Retina (tissue), 1 donor: ENCODE results near the gene PHLDA2.
A peak's percentile ranks its signal among the peaks of the same experiment; 100 is the strongest.

Source experiments
- DNase-seq: peaks from one replicate; pipeline ENCODE4 v3.0.0-alpha.2; 2016

Gene PHLDA2

DNA sequence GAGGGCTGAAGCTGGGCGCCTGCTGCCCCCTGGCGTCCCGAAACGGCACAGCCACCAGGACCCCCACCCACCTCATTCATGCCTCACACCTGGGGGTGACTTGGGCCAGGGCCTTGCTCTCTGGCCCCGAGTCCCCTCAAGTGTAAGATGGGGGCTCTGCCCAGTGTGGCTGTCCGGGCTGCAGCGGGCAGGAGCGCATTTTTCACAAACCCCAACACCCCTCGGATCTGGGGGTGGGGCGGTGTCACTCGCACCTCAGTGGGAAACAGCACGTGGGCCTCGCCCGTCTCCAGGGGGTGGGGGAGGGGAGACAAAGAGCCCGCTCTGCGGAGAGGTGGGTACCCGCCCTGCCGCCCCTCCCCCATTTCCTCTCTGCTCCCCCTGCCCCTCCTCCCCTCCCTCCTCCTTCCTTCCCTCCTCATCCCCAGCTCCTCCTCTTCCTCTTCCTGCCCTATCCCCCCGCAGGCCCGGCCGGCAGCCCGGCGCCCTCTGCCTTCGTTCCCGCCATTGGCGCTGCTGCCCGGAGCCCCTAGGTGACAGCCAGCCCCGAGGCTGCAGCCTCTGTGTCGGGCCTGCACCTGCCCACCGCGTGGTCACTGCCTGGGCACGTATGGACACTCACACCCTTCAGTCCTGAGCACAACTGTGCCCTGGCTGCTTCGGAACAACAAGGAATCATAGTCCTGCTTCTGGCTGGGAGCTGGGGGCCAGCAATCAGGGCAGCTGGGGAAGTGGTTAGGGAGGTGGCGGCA lies 36.8 kb downstream of the PHLDA2 start:
- peak; percentile 93 for DNase-seq

DNA sequence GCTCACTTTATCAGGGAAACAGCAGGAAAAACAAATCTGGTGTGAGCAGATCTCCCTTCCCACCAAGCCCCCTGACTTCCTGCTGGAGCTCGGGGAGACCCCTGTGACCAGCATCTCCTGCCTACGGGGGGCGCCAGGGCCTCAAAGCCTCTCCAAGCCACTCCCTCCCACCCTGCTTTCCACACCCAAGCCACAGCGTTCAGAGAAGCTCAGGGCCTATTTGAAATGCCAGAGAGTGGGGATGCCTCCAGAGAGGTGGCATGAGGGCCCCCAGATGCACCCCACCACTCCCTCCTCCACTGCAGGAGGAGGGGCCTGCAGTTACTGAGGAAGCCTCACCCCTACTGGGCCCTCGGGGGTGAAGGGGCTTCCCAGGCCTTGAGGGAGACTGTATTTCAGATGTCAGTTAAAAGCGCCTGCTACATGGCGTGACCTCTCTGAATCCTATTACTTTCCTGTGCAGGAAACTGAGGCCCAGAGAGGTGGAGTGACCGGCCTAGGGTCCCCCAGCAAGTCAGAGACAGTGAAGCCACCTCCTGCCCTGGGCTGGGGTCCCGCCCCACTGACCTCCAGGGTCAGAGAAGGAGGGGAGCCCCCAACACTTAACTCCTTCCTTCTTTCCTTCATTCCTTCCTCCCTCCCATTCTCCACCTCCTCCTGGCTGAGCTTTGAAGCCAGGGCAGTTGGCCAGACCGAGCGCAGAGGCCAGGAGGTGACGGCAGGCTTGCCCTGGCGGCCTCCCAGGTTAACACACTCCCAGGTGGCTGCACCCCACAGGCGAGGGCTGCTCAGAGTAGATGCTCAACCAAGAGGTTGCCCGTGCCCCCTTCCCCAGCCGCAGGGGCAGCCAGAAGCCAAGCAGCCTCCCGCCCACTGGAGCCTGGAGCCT lies 37.6 kb downstream of the PHLDA2 start:
- no peak for DNase-seq

DNA sequence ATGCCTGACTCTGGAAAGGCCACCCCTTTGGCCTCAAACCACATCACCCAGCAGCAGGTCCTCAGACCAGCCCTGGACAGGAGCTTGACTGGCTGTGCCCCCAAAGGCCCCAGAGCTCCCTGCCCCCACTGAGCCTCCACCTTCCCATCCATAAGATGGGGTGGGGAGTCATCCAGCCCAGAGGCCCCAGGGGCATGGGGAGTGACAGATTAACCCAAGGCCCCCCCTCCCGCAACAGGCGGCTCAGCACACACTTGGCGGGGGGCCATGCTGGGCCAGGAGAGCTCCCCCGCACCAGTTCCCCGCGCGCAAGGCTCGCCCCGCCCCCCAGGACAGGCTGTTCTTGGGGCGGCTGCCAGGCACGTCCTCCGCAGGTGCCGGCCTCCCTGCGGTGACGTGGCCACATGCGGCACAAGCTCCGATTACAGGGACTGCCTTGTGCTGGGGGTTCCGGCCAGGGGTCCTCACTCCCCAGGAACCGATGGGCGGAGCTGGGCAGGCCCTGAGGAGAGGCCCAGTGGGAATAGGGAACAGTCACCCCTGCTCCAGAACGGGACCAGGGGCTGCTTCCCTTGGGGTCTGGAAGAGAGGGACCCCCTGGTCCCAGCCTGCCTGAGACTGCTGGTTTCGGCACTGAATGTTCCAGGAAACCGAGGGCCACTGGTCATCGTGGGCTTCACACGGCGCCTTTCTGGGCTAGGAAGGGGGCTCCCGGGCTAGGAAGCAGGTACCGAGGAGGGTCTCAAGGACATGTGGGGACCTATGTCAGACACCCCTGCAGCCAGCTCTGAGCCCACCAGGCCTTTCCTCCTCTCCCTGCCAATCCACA lies 38.5 kb downstream of the PHLDA2 start:
- DNase-seq = no peak

DNA sequence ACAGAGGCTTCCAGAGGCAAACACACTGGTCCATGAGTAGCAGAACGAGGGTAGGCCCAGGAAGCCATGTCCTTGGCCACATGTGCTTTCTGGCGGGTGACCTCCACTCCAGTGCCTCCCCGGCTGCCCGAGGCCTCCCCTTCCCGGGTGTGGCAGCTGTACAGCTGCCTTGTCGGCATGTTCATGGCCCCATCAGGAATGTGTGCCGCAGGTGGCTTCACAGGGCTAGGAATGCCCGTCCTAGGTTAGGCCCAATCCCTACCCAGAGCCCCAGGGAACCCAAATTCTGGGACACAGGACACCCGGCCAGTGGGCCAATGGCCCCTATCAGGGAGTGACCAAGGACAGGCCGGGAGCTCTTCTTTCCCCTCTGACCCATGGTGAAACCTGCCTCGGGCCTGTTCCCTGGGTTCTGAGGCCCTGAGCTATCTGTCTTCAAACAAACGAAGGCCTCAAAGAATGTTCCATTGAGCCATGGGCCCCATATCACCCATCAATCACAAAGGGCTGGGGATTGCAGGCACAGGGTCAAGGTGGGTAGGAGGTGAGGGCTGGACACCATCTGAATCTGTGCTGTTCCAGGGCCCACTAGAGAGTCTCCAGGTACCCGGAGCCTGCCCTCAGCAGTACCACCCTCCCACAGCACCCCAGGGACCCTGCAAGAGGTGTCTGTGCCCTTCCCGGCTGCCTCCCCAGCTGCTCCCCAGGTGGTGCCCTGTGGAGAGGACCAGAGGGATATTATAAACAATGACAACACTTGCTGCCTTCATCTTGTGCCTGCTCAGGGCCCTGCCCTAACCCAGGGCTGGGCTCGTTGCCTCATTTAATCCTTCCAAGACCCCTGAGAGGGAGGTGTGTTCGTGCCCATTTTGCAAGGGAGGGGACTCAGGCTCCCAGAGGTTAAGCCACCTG lies 39.6 kb downstream of the PHLDA2 start:
- DNase-seq = no peak

DNA sequence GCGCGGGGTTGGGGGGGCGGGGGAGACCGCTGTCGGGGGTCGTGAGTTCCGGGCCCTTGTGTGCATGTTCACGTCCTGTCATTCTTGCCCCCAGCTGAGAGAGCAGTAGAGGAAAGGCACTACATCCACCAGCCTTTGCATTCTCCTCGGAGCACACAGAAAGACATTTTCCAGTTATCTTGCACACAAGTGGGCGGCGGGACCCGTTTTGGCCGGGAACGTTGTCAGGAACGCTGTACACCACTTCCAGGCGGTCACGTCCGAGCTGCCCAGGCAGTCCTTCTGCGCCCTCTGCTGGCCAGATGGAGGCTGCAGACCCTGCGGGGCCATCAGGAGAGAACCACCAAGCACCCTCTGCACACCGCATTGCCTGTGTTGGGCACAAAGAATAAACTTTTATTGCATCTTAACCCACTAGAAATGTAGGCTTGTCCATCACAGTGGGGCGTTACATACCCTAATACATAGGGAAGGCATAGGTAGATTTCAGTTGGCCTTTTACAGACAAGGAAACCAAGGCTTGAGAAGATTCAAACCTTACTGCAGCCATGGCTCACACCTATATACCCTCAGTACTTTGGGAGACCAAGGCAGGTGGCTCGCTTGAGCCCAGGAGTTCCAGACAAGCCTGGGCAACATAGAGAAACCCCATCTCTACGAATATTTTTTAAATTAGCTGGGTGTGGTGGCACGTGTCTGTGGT lies 40.8 kb downstream of the PHLDA2 start:
- peak; percentile 91 for DNase-seq

DNA sequence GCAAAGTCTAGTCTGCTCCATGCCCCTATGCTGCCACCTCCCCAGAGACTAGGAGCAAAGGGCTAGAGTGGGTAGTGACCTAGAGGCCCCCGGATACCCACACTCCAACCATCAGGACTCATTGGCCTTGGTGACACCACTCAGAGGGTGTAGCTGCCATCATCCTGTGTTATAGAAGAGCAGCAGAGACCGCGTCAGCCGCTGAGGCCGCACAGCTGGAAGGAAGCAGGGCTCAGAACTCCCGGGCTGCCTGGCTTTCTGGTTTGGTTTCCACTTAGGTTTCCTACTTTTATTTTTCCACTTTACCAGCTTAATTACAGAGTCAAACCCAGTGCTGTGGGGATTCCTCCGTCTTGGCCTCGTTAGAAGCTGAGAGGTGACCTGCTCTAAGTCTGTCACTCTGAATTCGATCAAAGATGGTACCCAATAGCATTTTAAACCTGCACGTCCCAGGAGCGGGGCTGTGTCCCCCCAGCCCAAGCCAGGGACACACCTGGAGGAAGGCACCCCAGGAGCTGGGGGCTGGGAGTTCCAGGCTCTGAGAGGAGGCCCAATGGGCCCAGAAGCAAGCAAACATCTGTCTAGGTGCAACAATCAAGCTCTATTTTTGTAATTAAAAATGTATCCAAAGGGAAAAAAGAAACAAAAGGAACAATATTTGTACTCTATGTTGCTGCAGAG lies 41.6 kb downstream of the PHLDA2 start:
- DNase-seq = no peak

DNA sequence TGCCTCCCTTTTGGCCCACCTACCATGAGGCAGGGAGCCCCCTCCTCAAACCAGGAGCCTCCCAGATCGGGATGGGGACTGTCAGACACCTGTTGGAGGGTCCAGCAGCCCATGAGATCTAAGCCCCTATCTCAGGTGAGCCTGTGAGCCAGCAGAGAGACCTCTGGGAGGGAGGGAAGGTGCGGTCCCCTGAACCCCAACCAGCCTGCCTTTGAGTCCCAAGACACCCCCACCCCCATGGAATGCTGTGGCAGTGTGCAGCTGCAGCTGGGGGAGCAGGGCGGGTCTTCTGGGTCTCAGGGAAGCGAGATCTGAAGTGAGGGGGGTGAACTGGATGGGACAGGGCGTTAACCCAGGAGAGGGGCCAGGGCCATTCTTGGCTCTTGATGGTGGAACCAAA lies 42.3 kb downstream of the PHLDA2 start:
- no peak for DNase-seq

DNA sequence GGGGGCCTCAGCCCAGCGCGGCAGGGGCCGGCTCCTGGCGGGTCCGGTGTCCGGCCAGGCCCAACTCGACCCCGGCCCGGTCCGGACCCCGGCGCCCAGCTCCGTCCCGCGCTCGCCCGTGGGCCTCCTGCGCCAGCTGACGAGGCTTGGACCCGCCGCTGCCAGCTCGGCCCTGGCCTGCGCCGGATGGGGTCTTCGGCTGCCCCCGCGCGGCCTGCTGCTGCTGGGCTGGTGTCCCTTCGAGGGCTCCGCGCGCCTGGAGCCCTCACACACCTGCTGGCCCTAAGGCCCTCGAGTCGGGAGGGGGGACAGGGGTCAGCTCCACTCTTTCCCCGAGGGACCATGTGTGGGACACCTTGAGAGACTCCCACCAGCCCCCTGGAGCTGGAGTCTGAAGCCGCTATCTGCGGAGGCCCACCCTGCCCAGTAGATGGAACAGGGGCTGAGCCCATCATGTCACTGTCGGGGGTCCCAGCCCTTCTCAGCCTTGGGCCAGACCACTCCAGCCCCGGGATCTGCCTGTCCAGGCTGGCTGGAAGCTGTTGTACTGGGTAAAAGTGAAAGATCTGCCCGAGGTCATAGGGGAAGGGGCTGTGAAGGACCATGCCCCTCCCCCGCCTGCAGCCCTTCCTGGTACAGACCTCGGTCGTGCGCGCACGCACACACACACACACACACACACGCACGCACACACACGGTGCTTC lies 42.9 kb downstream of the PHLDA2 start:
- DNase-seq = peak; percentile 90

DNA sequence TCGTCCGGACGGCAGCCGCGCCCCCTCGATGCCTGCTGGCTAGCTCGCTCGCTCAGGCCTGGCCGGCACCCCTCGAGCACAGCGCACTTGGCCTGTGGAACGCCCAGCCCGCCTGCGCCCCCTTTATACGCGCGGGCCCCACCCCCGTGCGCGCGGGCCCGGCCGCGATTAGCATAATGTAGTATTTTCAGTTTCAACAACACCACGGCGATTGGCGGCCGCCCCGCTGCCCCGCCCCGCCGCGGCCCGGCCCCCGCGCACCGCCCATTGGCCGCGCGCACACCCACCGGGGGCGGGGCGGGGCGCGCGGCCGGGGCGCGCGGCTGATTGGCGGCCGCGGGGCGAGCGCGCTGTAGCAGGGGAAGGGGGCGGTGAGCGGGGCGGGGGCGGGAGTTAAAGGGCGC lies 43.5 kb downstream of the PHLDA2 start, which contains the start of gene CDKN1C:
CDKN1C (minus strand) TSS at position 98 of the 404 bp plus-strand sequence. CDS start 319 bp downstream, outside the sequence.
- no peak for DNase-seq

DNA sequence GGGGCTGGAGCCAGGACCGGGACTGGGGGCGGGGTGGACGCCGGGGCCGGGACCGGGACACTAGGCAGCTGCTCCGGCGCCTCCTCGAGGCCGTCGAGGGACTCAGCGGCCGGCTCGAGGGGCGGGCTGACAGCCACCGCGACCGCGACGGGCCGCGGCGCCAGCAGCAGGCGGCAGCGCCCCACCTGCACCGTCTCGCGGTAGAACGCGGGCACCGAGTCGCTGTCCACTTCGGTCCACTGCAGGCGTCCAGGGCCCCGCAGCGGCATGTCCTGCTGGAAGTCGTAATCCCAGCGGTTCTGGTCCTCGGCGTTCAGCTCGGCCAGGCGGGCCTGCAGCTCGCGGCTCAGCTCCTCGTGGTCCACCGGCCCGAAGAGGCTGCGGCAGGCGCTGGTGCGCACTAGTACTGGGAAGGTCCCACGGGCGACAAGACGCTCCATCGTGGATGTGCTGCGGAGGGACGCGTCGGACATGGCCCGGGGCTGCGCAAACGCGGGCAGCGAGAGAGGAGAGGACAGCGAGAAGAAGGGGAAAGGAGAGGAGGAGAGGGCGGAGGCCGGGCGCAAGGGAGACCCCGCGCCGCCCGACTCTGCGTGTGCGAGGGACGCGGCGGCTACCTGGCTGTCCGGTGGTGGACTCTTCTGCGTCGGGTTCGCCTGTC lies 44.1 kb downstream of the PHLDA2 start:
- DNase-seq = peak; percentile 96

DNA sequence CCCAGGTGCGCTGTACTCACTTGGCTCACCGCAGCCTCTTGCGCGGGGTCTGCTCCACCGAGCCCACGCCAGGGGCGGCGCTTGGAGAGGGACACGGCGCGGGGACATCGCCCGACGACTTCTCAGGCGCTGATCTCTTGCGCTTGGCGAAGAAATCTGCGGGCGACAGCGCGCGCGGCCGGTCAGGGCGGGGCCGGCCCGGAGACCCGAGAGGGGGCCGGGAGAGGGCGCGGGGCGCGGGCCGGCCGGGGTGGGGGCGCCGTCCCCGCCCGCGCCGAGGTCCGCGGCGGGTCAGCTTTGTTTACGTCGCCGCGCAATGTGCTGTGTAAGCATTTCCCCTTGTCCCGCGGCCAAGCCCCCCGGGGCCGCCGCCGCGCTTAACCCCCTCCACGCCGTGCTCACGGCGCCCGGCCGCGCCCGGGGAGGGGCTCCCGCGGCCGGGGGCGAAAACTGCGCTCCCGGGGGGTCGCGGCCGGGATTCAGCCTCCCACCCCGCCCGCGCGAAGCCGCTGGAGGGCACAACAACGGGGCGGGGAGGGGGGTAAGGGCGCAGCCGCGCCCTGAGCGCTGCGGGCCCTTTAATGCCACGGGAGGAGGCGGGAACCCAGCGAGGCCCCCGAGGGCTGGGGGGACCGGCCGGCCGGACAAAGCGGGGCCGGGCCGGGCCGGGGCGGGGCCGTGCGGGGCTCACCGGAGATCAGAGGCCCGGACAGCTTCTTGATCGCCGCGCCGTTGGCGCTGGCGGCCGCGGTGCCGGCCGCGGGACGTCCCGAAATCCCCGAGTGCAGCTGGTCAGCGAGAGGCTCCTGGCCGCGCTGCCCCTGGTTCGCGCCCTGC lies 45.0 kb downstream of the PHLDA2 start:
- DNase-seq = peak; percentile 86

DNA sequence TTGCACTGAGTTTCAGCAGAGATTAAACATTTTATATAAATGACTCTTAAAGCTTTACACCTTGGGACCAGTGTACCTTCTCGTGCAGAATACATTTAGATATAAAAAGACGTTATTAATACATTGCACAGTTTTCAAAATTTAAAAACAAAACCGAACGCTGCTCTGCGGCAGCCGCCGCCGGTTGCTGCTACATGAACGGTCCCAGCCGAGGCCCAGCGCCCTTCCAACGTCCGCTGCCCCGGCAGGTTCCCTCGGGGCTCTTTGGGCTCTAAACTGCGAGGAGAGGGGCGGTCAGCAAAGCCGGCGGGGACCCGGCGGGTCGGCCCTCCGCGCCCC lies 45.6 kb downstream of the PHLDA2 start:
- DNase-seq = no peak

DNA sequence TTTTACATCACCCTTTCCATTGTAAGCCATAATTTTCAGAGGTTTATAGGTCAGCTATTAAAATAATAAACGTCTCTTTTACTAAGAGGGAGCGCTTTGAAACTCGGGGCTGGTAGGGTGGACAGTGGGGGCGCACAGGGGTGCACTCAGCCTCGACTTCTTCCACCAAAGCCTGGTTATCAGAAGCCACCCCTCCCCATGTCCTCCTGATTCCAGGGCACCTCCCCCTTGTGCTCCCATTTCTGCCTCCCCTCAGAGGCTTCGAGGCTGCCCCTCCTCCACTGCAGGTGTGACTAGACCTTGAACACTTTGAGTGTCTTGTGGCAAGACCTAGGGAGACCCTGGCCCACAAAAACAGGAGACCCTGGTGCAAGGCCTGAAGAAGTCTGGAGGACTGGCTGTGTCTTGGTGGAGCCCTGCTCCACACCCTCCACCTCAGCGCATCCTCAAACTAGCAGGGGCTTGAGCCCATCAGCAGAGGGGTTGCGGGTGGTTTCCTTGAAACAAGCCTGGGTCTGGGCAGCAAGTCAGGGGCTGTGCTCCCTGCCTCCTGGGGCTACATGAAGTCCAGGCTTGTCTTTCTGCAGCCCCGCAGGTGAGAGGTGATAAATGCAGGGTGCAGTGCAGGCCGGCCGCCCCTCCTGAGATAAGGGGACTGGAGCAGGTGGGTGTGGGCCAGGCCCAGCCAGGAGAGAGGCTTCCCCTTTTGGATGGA lies 46.7 kb downstream of the PHLDA2 start:
- DNase-seq = peak; percentile 61

DNA sequence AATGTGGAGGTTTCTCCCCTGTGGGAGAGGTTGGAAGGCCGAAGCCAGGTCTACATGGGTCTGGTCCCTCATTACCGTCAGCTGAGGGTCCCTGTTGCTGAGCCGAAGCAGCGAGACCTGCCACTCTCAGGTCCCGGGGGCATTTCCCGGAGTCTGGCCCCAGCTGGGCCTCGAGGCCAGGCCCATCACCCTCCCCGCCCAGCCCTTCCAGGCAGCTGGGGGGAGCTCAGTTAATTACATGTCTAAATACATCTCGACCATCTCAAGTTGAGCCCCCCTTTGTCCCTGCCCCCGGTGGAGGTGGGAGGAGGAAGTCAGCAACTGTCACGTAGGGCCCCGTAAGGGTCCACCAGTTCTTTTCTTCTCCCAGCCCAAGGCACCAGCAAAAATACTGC lies 47.2 kb downstream of the PHLDA2 start:
- DNase-seq = peak; percentile 75

DNA sequence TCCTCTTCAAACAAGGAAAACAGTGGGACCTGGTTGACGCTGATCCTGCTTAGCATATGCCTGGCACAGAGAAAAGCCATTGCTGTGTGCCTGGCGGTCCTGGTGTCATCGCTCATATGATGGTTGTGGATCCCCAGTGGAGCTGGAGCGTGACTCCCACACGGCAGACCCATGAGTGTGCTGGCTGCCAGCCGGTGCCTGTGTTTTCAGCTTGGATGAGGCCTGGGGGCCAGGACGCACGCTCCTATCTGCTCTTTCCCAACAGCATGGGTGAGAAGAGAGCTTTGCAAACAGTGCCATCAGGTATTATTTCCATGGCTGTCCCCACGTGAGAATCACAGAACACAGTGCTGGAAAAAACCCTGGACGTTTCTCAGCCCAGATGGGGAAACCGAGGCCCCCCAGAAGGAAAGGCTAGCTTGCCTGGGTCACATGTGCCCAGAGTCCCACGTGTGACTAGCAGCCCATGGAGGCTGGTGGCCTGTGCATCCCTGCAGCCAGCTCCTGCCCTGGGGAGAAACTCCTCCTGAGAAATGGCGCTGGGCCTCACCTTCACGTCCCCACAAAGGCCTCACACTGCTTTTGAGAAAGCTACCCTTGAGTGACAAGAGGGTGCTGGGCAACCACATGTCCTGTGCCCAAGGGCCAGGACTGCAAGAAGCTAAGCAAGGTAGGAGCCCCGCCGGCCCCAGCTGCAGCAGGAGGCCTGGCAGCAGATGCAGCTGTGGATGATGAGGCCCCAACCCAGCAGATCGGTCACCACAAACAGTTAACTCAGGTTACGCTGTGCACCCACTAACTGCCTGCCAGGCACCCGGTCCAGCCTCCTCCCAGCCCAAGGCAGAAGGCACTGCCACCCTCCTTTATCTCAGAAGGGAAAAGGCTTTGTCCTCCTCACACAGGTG lies 47.9 kb downstream of the PHLDA2 start:
- DNase-seq = no peak

DNA sequence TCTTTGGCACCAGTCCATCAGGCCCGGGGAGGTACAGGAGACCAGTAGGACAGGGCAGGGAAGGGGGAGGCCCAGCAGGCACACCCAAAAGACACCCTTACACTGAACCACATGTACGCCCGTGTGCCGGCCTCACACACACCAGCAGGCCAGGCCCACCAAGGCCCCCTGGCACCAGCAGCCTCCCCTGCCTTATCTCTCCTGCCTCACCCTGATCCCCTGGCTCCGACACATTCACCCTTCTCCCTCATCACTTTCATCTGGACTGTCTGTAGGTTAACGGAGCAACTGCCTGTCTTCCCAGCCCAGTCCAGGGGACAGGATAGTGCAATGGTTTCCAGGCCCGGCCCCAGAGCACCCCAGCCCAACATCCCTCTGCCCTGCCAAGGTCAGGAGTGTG lies 48.6 kb downstream of the PHLDA2 start:
- DNase-seq = no peak

DNA sequence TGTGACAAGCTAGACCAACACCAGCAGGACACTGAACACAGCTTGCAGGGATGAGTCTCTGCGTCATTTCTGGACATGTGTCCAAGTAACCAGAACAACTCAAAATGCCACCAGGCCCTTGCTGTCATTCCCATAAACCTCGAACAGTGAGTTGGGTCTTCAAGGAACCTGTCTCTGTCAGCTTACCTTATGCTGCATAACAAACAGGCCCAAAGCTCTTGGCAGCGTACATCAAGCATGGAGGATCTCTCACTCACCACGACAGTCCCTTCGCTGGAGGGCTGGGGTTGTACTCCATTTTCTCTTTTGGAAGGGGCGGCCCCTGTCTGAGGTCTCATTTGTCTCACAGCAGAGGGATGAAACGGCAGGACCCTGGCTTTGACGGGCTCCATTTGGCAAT lies 50.4 kb downstream of the PHLDA2 start:
- no peak for DNase-seq
